Measurements from ENCODE around the gene ITGA4.
A peak's percentile ranks its signal among the peaks of the same experiment; 100 is the strongest.

ITGA4 gene

GRCh38 chr2:181517685-181518301, 60.6 kb downstream of the ITGA4 start:
- no peak for DNase-seq

- no peak for DNase-seq
Measured at GRCh38 chr2:181520253-181520652, 63.1 kb downstream of the ITGA4 start.

- no peak for DNase-seq
Measured at GRCh38 chr2:181523756-181524155, 66.6 kb downstream of the ITGA4 start.

GRCh38 chr2:181526014-181526413, 68.8 kb downstream of the ITGA4 start:
- DNase-seq, result no peak

- no peak for DNase-seq
Measured at GRCh38 chr2:181527058-181527457, 69.9 kb downstream of the ITGA4 start.

GRCh38 chr2:181528441-181528840, 71.3 kb downstream of the ITGA4 start:
- DNase-seq, result no peak

- DNase-seq, result no peak
Measured at GRCh38 chr2:181536730-181537129, 79.5 kb downstream of the ITGA4 start.

GRCh38 chr2:181540421-181540820, 83.2 kb downstream of the ITGA4 start:
- DNase-seq, result no peak

GRCh38 chr2:181542170-181542569, 85.0 kb downstream of the ITGA4 start:
- no peak for DNase-seq

GRCh38 chr2:181546086-181546485, 88.9 kb downstream of the ITGA4 start:
- no peak for DNase-seq

- DNase-seq, result no peak
Measured at GRCh38 chr2:181552808-181553207, 95.6 kb downstream of the ITGA4 start.

GRCh38 chr2:181553244-181553643, 96.1 kb downstream of the ITGA4 start:
- DNase-seq, result no peak

GRCh38 chr2:181554061-181554830, 97.1 kb downstream of the ITGA4 start:
- no peak for DNase-seq

GRCh38 chr2:181558371-181558770, 101.2 kb downstream of the ITGA4 start:
- DNase-seq, result no peak

GRCh38 chr2:181563101-181563692, 106.0 kb downstream of the ITGA4 start:
- no peak for DNase-seq

GRCh38 chr2:181566334-181567032, 109.3 kb downstream of the ITGA4 start:
- no peak for DNase-seq

- no peak for DNase-seq
Measured at GRCh38 chr2:181570059-181570458, 112.9 kb downstream of the ITGA4 start.

GRCh38 chr2:181570833-181571661, 113.9 kb downstream of the ITGA4 start:
- DNase-seq, result no peak

GRCh38 chr2:181573140-181573736, 116.1 kb downstream of the ITGA4 start:
- DNase-seq, result peak; percentile 30

GRCh38 chr2:181574321-181574720, 117.1 kb downstream of the ITGA4 start:
- DNase-seq, result no peak

GRCh38 chr2:181575024-181575649, 118.0 kb downstream of the ITGA4 start:
- DNase-seq, result no peak

- peak; percentile 30 for DNase-seq
Measured at GRCh38 chr2:181575650-181576025, 118.5 kb downstream of the ITGA4 start.

Data from inflammatory macrophage treated with lipopolysaccharide for 4 hours (primary cell).